Regular cardiac myocyte (primary cell): ENCODE results near the gene FHOD3. TPM values are rescaled to one million over a fixed set of nuclear protein-coding genes. Genes with fewer than 3 reads are reported as not detected.

Experiments
- total RNA-seq: library from RNA; depleted of rRNA; stranded (reverse); fragments of >200 nt; gene quantifications from 2 replicates; pipeline ENCODE4 v1.2.3, GENCODE V29; 2014

The FHOD3 gene
- total RNA-seq: 2.3 and 9.9 TPM in 2 replicates

DNA sequence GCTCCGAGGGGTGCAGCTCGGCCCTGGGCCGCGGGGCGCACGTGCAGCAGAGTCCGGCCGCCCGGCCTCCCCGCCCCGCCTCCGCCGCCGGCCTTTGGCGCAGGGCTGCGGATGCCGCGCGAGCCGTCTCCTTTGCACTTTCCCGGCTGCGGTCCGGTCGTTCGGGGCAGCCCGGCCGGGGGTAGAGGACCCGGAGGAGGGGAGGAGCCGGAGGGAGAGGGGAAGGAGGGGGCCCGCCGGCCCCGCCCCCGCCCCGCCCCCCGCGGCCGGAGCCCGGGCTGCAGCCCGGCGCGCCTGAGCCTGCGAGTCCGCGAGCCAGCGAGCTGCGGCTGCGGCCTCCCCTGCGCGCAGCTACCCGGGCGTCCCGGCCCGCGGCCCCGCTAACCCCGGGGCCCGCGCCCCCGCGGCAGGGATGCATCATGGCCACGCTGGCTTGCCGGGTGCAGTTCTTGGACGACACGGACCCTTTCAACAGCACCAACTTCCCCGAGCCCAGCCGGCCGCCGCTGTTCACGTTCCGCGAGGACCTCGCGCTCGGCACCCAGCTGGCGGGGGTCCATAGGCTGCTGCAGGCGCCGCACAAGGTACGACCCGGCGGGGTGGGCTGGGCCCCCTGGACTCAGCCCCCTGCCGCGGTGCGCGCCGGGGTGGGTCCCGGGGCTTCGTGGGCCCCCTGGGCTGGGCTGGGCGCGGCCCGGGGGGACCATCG is at the start of gene FHOD3:
TSS of gene FHOD3 (plus strand) at position 297 of the 709 bp plus-strand sequence. CDS start at position 420, 123 bp downstream.

DNA sequence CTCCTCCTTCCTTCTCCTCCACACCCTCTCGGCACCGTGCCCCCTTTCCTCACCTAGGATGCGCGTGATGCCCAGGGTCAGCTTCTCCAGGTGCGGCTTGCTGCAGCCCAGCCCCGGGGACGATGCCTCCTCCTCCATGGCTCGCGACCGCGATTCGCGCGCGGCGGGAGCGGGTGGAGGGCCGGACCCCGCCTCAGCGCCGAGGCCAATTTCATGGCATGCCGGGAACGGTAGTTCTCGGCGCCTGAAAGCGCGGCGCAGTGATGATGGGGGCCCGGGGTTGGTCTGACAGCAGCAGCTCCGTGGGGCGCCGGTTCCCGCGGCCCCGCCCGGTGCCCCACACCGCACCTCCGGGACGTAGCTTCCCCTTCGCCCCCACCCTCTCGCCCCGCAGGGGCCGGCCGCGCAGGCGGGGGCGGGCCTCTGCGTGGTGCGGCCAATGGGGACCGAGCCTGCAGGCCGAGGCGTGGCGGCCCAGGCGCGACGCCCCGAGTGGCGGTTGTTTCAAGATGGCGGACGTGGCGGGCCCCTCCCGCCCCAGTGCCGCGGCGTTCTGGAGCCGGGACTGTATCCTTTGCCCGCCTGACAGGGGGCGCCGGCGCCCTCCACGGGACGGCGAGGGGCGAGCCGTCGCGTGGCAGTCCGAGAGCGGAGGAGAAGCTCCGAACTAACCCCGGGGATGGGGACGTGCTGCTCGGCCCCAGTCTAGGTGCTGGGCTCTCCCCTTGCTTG is 531.3 kb downstream of the FHOD3 start, which contains the start of the genes KIAA1328 and TPGS2:
TSS of gene KIAA1328 (plus strand) at position 498 of the 732 bp plus-strand sequence. CDS start at position 510, 12 bp downstream.
TSS of gene TPGS2 (minus strand) at position 373 of the 732 bp plus-strand sequence. CDS start at position 138, 235 bp downstream.

Other genes starting within 250 kb of the FHOD3 start
- gene RPRD1A, start 230.2 kb upstream of the FHOD3 start, total RNA-seq: 59.5 and 63.3 TPM in 2 replicates
- gene SLC39A6, start 168.4 kb upstream of the FHOD3 start, total RNA-seq: 80.9 and 150 TPM in 2 replicates
- 77.8 and 122 TPM in 2 replicates for gene ELP2, start 167.8 kb upstream of the FHOD3 start, total RNA-seq
- gene MOCOS, start 110.2 kb upstream of the FHOD3 start, total RNA-seq: 2.9 and 4.8 TPM in 2 replicates